Adrenal gland (tissue), 5 donors: Measurements from ENCODE around the gene CMC2.

Experiments
- POLR2A ChIP-seq, 2 donors: fragments of 450-650 bp; IDR thresholded peaks; one replicate each; pipeline ENCODE4 v1.6.1; 2017; ENCODE audit warnings: antibody characterized with exemption in 2 of 2, mild to moderate bottlenecking in 2 of 2, moderate library complexity in 1 of 2
- TF ChIP-seq, protein P1 (sequence below), 6 experiments: fragments of 450-650 bp in 4 of 6; fragments of 200-600 bp in 2 of 6; sonication (generic) in 1 of 6; IDR thresholded peaks; 1 replicate in 5 of 6; 2 replicates in 1 of 6; pipeline versions ENCODE4 v1.5.1 to v1.8.0; 2016 to 2021; ENCODE audit warnings: antibody characterized with exemption in 6 of 6, mild to moderate bottlenecking in 2 of 6, moderate library complexity in 1 of 6
- donor health status: DM: no; HTN: no; CAD: no.

DNA sequence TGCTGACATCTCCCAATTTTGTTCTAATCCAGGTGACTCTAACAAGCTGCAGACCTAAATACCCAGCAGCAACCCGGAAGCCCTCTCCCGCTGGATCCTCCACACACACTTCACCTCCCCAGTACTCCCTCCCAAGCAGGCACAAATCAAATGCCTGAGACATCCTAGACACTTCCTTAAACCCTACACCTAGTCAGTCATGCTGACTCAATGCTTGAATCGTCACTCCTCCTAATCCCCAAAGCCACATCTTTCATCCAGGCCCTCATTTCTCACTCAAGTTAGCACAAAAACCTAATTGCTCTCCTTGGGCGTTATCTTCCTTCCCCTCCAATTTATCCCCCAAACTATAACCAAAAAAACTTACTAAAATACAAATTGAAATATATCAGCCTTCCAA lies 32.7 kb downstream of the CMC2 start:
- TF ChIP-seq, protein P1, sequence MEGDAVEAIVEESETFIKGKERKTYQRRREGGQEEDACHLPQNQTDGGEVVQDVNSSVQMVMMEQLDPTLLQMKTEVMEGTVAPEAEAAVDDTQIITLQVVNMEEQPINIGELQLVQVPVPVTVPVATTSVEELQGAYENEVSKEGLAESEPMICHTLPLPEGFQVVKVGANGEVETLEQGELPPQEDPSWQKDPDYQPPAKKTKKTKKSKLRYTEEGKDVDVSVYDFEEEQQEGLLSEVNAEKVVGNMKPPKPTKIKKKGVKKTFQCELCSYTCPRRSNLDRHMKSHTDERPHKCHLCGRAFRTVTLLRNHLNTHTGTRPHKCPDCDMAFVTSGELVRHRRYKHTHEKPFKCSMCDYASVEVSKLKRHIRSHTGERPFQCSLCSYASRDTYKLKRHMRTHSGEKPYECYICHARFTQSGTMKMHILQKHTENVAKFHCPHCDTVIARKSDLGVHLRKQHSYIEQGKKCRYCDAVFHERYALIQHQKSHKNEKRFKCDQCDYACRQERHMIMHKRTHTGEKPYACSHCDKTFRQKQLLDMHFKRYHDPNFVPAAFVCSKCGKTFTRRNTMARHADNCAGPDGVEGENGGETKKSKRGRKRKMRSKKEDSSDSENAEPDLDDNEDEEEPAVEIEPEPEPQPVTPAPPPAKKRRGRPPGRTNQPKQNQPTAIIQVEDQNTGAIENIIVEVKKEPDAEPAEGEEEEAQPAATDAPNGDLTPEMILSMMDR (IDR thresholded peaks at IDR 0.05) = no peak
- no peak for TF ChIP-seq POLR2A (IDR thresholded peaks at IDR 0.05)
